Prostate gland (tissue), 2 donors: ENCODE data around the gene RUNX2. TPM values are rescaled to one million over a fixed set of nuclear protein-coding genes. Genes with fewer than 3 reads are reported as not detected.

Experiments used
- DNase-seq: peaks from one replicate; pipeline ENCODE4 v3.0.0-alpha.2; 2019; ENCODE audit warnings: low spot score
- H3K27ac ChIP-seq, 2 donors: fragments of 200-600 bp; sonication (generic); 2 replicates each; pipeline ENCODE4 v1.5.1; 2017 to 2019
- H3K27me3 ChIP-seq: fragments of 200-600 bp; sonication (generic); replicated peaks from 2 replicates; pipeline ENCODE4 v1.5.1; 2019; ENCODE audit not compliant: insufficient read depth
- H3K36me3 ChIP-seq, 2 donors: fragments of 200-600 bp; sonication (generic); 1 replicate in 1 of 2; 2 replicates in 1 of 2; pipeline versions ENCODE4 v1.5.1 to v1.8.1; 2017 to 2019
- H3K4me1 ChIP-seq: fragments of 200-600 bp; sonication (generic); replicated peaks from 2 replicates; pipeline ENCODE4 v1.5.1; 2019
- H3K4me3 ChIP-seq, 2 donors: fragments of 200-600 bp; sonication (generic); 2 replicates each; pipeline ENCODE4 v1.5.1; 2017 to 2019
- H3K9me3 ChIP-seq: fragments of 200-600 bp; sonication (generic); 2 replicates; pipeline ENCODE4 v1.5.1; 2017
- CTCF ChIP-seq, 4 experiments: fragments of 200-600 bp in 2 of 4; fragments of 450-650 bp in 2 of 4; sonication (generic) in 2 of 4; IDR thresholded peaks; 1 replicate in 3 of 4; 2 replicates in 1 of 4; pipeline ENCODE4 v1.5.1; 2016 to 2019; ENCODE audit warnings: antibody characterized with exemption in 4 of 4, mild to moderate bottlenecking in 2 of 4, moderate library complexity in 2 of 4
- POLR2A ChIP-seq: fragments of 450-650 bp; IDR thresholded peaks from one replicate; pipeline ENCODE4 v1.6.1; 2016; ENCODE audit warnings: antibody characterized with exemption, mild to moderate bottlenecking
- POLR2AphosphoS5 ChIP-seq: sonication (generic); formaldehyde crosslinking; IDR thresholded peaks from one replicate; pipeline ENCODE4 v1.6.1; 2017; ENCODE audit warnings: antibody characterized with exemption
- WGBS: methylation state at CpG from one replicate; pipeline ENCODE4 v1.1.5; 2018; 5-methylcytosine and 5-hydroxymethylcytosine counted together
- intact Hi-C: fragments of 100-400 bp; cut with DNase I; formaldehyde crosslinking; loops from one replicate; pipeline ENCODE4 v1.14.2; 2022
- total RNA-seq, 2 donors: library from RNA; depleted of rRNA; stranded (reverse); fragments of >200 nt; gene quantifications; one replicate each; pipeline ENCODE4 v1.1.0, GENCODE V29; 2016

RUNX2 gene
- total RNA-seq, 2 donors from 2014 or later, result 9.2 to 10.7 TPM

- no peak overlapping the region for H3K4me3 ChIP-seq
- H3K9me3 ChIP-seq, result no peaks in the 10 kb centered on the region
- no peaks in the 10 kb centered on the region for H3K27me3 ChIP-seq
- no peak overlapping the region for H3K27ac ChIP-seq
- WGBS, result 44% methylated on average over 1 of the region's 1 CpG
- no peaks in the 10 kb centered on the region for H3K36me3 ChIP-seq
- no peak for TF ChIP-seq POLR2A
- no peak for DNase-seq
- intact Hi-C loops, result no loop called here
- H3K4me1 ChIP-seq, result no peaks in the 10 kb centered on the region
Measured at GRCh38 chr6:45498591-45498990, 170.5 kb downstream of the RUNX2 start.

- TF ChIP-seq POLR2A (no peak), CTCF (IDR thresholded peaks at IDR 0.05) (no peak), POLR2AphosphoS5 (no peak)
- H3K27me3 ChIP-seq, result no peaks in the 10 kb centered on the region
Measured at GRCh38 chr6:45500924-45501816, 173.0 kb downstream of the RUNX2 start.

GRCh38 chr6:45502456-45502855 lies 174.3 kb downstream of the RUNX2 start:
- Histone ChIP-seq H3K9me3 (no peaks in the 10 kb centered on the region), H3K27me3 (no peaks in the 10 kb centered on the region), H3K4me1 (no peaks in the 10 kb centered on the region), H3K4me3 (no peak overlapping the region), H3K27ac (no peak overlapping the region), H3K36me3 (no peaks in the 10 kb centered on the region)
- DNase-seq, result no peak
- intact Hi-C loops, result no loop called here
- TF ChIP-seq POLR2A (no peak), POLR2AphosphoS5 (no peak), CTCF (IDR thresholded peaks at IDR 0.05) (no peak)
- WGBS, result 92% methylated on average over 6 of the region's 6 CpGs

More at GRCh38 chr6:45500924-45501816, 173.0 kb downstream of the RUNX2 start:
- no peak for DNase-seq
- intact Hi-C loops, result no loop called here
- WGBS, result 91% methylated on average over 6 of the region's 6 CpGs
- H3K27ac ChIP-seq, result no peak overlapping the region
- H3K9me3 ChIP-seq, result no peaks in the 10 kb centered on the region
- no peaks in the 10 kb centered on the region for H3K4me1 ChIP-seq
- no peaks in the 10 kb centered on the region for H3K36me3 ChIP-seq
- no peak overlapping the region for H3K4me3 ChIP-seq

GRCh38 chr6:45504947-45505346 lies 176.8 kb downstream of the RUNX2 start:
- WGBS, result 18% methylated on average over 5 of the region's 5 CpGs
- no peaks in the 10 kb centered on the region for H3K9me3 ChIP-seq
- TF ChIP-seq POLR2A, result no peak
- TF ChIP-seq POLR2AphosphoS5, result peak; percentile 51
- TF ChIP-seq CTCF (IDR thresholded peaks at IDR 0.05), result no peak
- peaks cover 0 to 3% of the 10 kb centered on the region in 2 donors for H3K36me3 ChIP-seq
- no peaks in the 10 kb centered on the region for H3K27me3 ChIP-seq
- peak; percentile 57 for DNase-seq
- H3K4me1 ChIP-seq, result no peaks in the 10 kb centered on the region
- H3K4me3 ChIP-seq, result no peak overlapping the region
- intact Hi-C loops, result no loop called here
- H3K27ac ChIP-seq, result peak overlapping the region; percentile 10 to 45

GRCh38 chr6:45505470-45505869 lies 177.3 kb downstream of the RUNX2 start:
- no peaks in the 10 kb centered on the region for H3K4me1 ChIP-seq
- DNase-seq, result no peak
- H3K9me3 ChIP-seq, result no peaks in the 10 kb centered on the region
- TF ChIP-seq POLR2A, result no peak
- no peak for TF ChIP-seq POLR2AphosphoS5
- no peak for TF ChIP-seq CTCF (IDR thresholded peaks at IDR 0.05)
- intact Hi-C loops, result no loop called here
- H3K27ac ChIP-seq, result peak overlapping the region; percentile 10 to 45
- 54% methylated on average over 2 of the region's 2 CpGs for WGBS
- H3K36me3 ChIP-seq, result peaks cover 0 to 3% of the 10 kb centered on the region in 2 donors
- H3K27me3 ChIP-seq, result no peaks in the 10 kb centered on the region
- H3K4me3 ChIP-seq, result no peak overlapping the region
